Stimulated activated CD4-positive, alpha-beta T cell treated with anti-CD3 and anti-CD28 coated beads, Interleukin-4, amount 100 ng/mL, for 4 hours (primary cell): Measurements from ENCODE around the gene MOXD1.

Experiments used
- DNase-seq, 2 experiments: peaks; one replicate each; pipeline ENCODE4 v3.0.0-alpha.2; 2020

MOXD1 gene

GRCh38 chr6:132400883-132401617 lies at the start of gene MOXD1:
Gene MOXD1 (minus strand): TSS chr6:132401475. CDS start chr6:132401426, 49 bp downstream.
- DNase-seq: no peak

DNA sequence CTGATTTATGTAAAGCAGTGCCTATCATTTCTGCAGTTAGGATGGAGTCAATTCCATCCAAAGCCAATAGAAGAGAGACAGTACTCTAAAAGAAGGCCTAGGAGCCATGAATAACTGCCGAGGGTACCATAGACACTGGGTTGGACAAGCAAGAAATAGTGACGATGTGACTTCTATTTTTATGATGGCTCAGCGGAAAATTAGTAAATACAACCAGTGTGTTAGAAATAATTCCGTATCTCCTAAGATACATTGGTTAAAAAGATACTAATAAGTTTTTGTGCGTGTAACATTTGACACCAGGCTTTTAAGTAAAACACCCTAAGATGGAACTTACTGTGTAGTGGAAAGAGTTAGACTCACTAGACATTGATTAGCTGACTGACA lies 45.6 kb upstream of the MOXD1 start:
- no peak for DNase-seq

GRCh38 chr6:132446141-132446854 lies 45.0 kb upstream of the MOXD1 start:
- no peak for DNase-seq

GRCh38 chr6:132445201-132445951 lies 44.1 kb upstream of the MOXD1 start:
- no peak for DNase-seq

GRCh38 chr6:132443206-132443605 lies 41.9 kb upstream of the MOXD1 start:
- no peak for DNase-seq

- no peak for DNase-seq
Observed at GRCh38 chr6:132430110-132430509, 28.8 kb upstream of the MOXD1 start.

- DNase-seq: no peak
Observed at GRCh38 chr6:132425176-132425575, 23.9 kb upstream of the MOXD1 start.

- no peak for DNase-seq
Observed at GRCh38 chr6:132423839-132424238, 22.6 kb upstream of the MOXD1 start.

GRCh38 chr6:132418235-132418965 lies 17.1 kb upstream of the MOXD1 start:
- DNase-seq: no peak

GRCh38 chr6:132414761-132415160 lies 13.5 kb upstream of the MOXD1 start:
- DNase-seq: no peak

- DNase-seq: no peak
Observed at GRCh38 chr6:132414322-132414721, 13.0 kb upstream of the MOXD1 start.

- DNase-seq: no peak
Observed at GRCh38 chr6:132413499-132413802, 12.2 kb upstream of the MOXD1 start.

GRCh38 chr6:132412656-132413498 lies 11.6 kb upstream of the MOXD1 start:
- DNase-seq: no peak

GRCh38 chr6:132411296-132411695 lies 10.0 kb upstream of the MOXD1 start:
- no peak for DNase-seq

GRCh38 chr6:132410830-132411229 lies 9.6 kb upstream of the MOXD1 start:
- no peak for DNase-seq

DNA sequence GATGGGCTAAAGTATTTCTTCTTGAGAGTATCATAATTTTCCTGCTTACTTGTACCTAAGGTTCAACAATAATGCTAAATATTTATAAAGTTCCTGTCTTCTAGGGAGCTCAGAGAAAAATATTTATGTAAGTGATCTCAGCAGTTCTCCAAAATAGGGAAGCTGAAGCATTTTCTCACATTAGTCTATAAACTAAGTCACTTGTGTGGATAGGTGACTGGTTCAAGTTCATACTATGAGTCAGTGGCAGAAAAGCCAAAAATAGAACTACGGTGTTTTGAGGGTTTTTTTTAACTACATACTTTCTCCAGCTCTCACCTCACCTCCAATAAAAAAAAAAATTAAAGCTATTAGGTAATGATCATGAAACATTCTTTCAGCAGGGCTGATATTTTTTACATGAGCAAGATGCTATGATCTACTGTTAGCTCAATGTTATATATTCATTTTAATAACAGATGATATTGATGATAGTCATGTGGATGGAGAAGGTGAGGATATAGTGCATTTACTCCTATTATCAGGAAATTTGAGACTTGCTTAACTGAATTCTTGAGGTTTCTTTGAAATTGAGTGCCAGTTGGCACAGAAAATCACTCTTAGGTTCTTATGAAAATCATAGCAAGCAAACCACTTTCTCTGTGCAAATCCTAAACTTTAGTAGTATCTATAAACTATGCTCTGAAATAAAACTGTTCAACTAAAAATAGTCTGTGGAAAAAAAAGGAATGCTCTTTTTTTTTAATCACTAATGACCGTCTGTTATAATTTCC lies 4.1 kb upstream of the MOXD1 start:
- DNase-seq: no peak

DNA sequence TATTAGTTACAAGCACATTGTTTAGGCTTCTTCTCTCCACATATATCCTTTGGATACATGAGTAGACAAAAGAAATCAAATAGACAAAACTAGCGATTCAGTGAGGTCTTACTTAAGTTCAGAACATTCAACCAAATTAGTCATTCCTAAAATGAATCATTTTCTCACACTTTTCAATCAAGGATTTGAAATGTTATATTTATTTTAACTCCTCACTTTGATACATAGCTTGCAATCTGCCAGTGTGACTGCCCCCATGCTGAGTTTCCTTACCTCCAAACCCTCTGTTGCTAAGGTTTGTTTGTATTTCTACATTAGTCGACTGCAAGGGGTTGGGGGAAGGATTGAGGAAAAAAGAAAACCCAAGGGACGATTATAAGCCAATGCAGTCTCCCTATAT lies 3.5 kb upstream of the MOXD1 start:
- DNase-seq: no peak

DNA sequence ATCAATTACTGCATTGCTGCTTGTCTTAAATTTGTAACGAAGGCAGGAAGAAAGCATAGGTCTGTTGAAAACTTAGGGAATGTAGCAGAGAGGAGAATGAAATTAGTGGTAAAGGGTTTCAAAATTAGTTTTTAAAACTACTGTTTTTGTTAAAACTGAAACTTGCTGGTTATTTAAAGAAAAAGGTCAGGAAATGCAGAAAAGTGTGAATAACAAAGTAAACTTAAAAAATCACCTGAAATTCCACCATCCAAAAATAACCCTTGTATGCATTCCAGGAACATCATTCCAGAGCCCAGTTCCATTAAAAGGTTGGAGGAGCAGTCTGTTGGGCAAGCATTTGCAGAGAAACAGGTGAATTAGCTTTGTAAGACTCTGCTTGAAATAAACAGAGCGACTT lies 3.1 kb upstream of the MOXD1 start:
- DNase-seq: no peak

- no peak for DNase-seq
Observed at GRCh38 chr6:132401618-132402285, 477 bp upstream of the MOXD1 start.

DNA sequence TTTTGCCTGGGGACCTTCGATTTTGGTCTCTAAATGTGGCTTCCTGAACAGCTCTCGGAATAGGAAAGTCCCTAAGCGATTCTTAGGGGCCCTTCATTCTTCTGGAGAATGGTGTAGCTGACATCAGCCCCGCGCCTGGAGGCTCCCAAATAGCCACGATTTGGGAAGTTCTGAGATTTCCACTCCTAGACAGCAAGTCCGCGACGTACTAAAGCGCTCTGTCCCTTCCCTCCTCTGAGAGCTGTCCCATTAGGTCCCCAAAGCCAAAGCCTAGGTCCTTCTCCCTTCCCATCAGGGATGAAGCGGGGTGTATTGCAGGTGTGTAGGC lies 756 bp downstream of the MOXD1 start:
- no peak for DNase-seq
